GM12874 (cell line): ENCODE data around the gene DENND10.

Experiments
- TF ChIP-seq, protein P1 (sequence below): IDR thresholded peaks from 2 replicates; pipeline ENCODE4 v1.5.1; 2011; ENCODE audit warnings: low read depth, mild to moderate bottlenecking, control low read depth, low read length, moderate library complexity; ENCODE audit not compliant: insufficient read depth

DENND10 gene

DNA sequence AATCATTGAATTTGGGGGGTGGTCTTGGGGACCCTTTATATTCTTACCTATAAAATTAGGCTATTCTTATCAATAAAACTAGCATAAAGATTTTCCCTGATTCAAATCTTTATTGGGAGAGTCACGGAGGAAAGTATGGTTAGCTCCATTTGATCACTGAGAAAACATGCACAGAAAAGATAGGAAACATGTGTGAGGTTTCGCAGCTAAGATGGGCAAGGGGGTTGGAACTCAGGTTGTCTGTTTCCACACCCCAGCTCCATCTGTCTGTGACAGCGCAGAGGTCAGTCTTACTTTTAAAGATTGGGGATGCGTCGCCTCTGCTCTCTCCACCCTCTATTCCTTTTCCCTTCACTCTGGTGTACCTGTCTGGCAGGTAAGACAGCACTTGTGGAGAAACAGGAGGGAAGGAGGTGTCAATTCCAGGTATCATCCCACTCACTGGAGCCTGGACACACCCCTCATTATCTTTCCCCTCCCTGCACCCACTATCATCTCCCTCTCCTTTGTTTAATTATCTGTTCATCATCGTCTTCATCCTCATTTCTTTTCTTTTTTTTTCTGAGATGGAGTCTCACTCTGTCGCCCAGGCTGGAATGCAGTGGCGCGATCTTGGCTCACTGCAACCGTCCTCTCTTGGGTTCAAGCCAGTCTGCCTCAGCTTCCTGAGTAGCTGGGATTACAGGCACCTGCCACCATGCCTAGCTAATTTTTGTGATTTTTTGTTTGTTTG is 2.4 kb upstream of the DENND10 start:
- TF ChIP-seq, protein P1, sequence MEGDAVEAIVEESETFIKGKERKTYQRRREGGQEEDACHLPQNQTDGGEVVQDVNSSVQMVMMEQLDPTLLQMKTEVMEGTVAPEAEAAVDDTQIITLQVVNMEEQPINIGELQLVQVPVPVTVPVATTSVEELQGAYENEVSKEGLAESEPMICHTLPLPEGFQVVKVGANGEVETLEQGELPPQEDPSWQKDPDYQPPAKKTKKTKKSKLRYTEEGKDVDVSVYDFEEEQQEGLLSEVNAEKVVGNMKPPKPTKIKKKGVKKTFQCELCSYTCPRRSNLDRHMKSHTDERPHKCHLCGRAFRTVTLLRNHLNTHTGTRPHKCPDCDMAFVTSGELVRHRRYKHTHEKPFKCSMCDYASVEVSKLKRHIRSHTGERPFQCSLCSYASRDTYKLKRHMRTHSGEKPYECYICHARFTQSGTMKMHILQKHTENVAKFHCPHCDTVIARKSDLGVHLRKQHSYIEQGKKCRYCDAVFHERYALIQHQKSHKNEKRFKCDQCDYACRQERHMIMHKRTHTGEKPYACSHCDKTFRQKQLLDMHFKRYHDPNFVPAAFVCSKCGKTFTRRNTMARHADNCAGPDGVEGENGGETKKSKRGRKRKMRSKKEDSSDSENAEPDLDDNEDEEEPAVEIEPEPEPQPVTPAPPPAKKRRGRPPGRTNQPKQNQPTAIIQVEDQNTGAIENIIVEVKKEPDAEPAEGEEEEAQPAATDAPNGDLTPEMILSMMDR: no peak

DNA sequence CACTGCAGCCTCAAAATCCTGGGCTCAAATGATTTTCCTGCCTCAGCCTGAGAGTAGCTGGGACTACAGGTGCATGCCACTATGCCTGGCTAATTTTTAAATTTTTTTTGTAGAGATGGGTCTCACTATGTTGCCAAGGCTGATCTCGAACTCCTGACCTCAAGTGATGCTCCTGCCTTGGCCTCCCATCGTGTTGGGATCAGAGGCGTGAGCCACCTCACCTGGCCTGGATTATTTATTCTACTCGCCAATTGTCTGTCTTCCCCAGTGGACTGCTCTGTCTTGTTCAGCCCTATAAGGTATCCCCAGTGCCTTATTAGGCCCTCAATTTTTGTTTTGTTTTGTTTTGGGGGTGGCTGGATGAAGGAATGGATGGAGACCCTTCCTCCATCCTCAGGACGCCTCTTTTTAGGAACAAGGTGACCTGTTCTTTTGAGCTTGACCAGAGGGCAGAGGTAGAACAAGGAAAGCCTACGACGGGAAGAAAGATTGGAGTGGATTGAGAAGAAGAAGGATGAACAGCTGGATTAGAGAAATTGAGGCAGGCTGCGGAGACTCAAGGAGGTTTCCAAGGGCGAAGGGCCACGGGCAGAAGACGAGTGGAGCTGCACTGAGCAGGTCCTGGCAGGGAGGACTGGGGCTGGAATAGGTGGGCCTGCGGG is 541 bp upstream of the DENND10 start:
- TF ChIP-seq, protein P1: no peak

DNA sequence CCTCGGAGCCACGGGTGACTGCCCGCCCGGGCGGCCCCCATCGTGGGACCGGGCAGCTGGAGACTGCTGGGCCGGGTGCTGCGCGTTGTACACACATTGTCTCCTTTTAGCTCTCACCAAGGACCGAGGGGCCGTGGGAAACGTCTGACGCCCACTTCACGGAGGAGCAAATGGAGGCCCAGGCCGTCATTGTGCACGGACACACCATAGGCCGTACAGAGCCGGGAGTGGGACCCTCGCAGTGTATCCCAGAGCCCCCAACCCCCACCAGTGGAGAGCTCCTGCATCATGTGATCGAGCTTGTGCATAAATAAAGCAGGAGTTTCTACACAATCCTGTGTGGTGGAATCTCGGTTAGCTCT is 722 bp downstream of the DENND10 start:
- TF ChIP-seq, protein P1: no peak

DNA sequence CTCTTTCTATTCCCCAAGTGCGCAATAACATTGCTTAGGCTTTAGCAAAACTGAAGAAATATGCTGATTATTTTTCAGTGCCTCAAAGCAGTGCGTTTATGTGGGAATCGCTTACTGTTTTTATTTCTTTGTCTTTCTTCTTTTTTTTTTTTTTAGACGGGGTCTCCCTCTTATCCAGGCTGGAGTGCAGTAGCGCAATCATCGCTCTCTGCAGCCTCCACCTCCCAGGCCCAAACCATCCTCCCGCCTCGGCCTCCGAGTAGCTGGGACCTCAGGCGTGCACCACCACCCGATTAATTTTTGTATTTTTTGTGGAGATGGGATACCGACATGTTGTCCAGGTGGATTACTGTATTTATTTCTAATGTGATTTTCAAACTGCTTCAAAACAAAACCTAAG is 1.2 kb downstream of the DENND10 start:
- TF ChIP-seq, protein P1: no peak

DNA sequence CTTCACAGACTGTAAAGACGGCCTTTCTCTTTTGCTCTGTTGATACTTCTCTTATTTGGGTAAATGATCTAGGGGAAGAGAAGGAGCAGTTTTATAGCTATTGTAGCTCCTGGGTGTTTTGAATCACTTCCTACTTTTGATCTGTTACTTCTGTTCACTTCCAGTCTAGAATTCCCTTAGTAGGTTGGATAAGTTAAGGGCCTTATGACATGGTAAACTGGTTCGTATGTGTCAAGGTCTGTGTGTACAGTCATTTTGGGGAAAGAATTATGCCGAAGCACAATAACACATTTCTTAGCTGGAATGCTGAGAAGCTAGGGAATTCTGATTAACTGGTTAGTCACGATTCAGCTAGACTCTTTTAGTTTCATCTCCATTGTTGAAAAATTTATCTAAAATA is 8.1 kb downstream of the DENND10 start:
- TF ChIP-seq, protein P1: no peak

DNA sequence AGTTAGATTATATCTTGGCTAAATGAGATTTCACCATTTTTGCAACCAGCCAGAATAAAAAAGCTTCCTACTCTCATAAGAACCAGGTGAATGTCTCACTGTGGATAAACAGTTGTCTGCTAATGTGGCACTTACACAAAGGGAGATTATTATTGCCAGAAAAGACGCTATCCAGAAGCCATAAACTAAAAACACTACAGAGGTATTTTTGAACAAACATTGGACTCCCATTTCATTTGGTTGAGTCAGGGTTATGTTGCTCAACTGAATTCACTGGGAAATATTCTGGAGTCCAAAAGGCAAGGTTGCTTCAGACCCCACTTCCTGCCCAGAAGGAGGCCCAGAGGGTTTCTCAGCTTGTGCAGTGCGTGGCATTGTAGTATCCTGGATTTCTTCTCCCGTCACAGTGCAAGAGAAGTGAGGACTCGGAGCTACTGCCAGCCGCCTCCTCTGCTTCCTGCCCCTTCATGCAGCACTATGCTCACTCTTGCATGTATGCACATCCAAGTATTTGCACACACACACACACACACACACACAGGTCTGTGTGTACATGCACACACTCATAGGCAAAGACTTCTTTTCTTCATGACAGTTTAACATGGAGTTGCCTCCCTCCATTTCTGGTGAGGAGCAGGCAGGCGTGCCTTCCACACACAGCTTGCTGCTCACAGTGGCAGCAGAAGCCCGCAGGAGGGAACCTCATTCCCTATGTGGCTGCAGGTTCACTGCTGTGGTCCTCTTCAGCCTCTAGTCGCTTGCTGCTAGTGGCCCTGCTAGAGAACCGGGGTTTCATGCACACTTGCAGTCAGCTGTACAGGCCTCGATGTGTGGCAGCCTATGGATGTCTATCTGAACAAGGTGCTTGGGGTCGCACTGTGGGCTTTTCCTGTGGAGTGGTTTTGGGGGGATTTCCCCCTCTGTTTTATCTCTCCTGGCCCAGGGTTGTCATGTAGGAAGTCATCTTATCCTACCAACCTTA is 10.1 kb downstream of the DENND10 start:
- TF ChIP-seq, protein P1: no peak

DNA sequence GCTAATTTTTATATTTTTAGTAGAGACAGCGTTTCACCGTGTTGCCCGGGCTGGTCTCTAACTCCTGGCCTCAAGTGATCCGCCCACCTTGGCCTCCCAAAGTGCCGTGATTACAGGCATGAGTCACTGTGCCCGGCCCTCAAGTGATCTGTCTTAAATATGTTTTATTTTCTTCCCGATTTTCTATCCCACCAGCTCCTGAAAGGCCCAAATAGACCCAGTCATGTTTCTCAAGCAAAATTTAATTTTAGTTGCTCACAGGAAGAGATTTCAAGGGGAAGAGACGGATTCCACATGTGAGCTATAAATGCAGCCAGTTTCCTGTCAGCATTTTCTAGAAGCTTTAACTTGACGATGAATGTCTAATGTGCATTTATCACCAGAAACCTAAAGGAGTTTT is 12.0 kb downstream of the DENND10 start:
- TF ChIP-seq, protein P1: no peak
